ENCODE results near the gene METTL1.

DNA sequence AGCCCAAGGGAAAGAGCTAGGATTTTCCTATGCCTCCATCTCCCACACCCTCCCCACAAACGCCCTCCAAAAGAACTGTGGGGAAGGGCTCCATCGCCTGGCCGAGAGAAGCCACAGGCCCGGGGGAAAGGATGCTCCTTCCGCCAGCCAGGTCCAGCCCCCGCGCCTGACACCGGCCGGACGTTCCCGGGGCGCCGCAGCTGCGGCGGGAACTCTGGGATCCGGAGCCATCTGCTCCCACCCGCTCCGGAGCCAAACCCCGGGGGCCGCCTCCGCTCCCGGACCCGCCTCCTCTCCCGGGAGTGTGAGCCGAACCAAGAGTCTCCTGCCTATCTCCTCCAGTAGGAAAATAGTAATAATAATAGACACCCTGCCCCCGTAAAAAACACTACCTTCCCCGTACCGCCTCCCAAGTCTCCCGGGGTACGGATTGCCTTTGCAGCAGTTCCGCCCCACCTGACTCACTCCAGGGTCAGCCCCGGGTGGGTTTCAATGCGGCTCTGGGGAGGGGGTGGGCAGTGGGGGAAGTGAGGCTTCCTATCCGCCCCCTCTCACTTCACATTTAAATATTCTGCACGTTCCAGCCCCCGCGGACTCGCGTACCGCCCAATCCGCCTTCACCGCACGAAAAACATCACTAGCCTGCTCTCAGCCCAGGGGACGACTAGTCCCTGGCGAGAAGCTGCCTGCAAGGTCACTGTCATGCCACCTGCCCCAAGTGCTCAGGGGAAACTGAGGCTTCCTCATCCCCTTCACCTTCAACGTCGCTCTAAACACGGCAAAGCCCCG lies 35.8 kb downstream of the METTL1 start:
- TF ChIP-seq, protein P1, sequence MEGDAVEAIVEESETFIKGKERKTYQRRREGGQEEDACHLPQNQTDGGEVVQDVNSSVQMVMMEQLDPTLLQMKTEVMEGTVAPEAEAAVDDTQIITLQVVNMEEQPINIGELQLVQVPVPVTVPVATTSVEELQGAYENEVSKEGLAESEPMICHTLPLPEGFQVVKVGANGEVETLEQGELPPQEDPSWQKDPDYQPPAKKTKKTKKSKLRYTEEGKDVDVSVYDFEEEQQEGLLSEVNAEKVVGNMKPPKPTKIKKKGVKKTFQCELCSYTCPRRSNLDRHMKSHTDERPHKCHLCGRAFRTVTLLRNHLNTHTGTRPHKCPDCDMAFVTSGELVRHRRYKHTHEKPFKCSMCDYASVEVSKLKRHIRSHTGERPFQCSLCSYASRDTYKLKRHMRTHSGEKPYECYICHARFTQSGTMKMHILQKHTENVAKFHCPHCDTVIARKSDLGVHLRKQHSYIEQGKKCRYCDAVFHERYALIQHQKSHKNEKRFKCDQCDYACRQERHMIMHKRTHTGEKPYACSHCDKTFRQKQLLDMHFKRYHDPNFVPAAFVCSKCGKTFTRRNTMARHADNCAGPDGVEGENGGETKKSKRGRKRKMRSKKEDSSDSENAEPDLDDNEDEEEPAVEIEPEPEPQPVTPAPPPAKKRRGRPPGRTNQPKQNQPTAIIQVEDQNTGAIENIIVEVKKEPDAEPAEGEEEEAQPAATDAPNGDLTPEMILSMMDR (IDR thresholded peaks at IDR 0.05) = no peak
- no peak for TF ChIP-seq EZH2 (IDR thresholded peaks at IDR 0.05; ENCODE audit: borderline replicate concordance, insufficient read depth, low read depth, low read length, poor library complexity, severe bottlenecking)
